ENCODE results near the gene UNC79. TPM values are rescaled to one million over a fixed set of nuclear protein-coding genes. Genes with fewer than 3 reads are reported as not detected.

UNC79 gene
- total RNA-seq, 2 experiments from 2014 or later: 0.04 to 0.05 TPM

DNA sequence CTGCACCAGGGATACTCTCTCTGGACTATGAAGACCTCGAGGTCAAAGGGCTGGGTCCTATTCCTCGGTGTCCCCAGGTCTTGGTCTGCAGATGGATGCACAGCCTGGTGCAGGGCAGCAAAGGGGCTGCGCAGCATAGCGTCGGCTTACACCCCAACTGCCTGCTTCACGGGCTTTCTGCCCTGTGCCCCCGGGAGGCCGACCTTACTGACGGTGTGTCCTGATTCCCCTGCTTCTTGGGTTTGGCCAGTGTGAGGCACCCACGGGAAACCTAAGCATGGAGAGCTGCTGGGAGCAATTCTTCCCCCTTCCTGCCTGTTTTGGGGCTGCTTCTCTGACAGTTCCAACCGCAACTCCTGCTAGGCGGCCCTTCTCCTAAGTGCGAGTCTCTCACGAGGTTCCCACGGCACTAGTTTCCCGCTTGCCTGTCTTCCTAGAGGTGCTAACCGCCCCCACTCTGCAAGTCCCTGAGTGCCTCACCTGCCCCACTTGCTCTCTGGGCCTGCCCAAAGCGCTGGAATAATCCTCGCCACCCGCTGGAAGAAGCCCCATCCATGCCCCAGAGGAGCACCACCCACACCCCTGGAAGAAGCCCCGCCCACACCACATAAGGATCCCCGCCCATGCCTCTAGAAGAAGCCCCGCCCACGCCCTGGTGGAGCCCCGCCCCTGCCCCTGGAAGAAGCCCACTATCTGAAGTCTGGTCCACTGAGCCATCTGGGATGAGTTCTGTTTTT is 303.5 kb downstream of the UNC79 start:
- ChIA-PET POLR2A (interaction anchor here (1.0 kb wide), 1 partner anchor 9 kb away, joined by 3 read pairs; no protein-coding TSS in a partner anchor), CTCF (no interaction called here)
- H3K4me3 Mint-ChIP-seq: no peak overlapping the region
- no peaks in the 10 kb centered on the region for H3K9me3 Mint-ChIP-seq
- H3K36me3 Mint-ChIP-seq (ENCODE audit: low read depth): no peaks in the 10 kb centered on the region
- no peak overlapping the region for H3K27ac Mint-ChIP-seq
- TF ChIP-seq, protein P1, sequence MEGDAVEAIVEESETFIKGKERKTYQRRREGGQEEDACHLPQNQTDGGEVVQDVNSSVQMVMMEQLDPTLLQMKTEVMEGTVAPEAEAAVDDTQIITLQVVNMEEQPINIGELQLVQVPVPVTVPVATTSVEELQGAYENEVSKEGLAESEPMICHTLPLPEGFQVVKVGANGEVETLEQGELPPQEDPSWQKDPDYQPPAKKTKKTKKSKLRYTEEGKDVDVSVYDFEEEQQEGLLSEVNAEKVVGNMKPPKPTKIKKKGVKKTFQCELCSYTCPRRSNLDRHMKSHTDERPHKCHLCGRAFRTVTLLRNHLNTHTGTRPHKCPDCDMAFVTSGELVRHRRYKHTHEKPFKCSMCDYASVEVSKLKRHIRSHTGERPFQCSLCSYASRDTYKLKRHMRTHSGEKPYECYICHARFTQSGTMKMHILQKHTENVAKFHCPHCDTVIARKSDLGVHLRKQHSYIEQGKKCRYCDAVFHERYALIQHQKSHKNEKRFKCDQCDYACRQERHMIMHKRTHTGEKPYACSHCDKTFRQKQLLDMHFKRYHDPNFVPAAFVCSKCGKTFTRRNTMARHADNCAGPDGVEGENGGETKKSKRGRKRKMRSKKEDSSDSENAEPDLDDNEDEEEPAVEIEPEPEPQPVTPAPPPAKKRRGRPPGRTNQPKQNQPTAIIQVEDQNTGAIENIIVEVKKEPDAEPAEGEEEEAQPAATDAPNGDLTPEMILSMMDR (IDR thresholded peaks at IDR 0.05): no peak
- DNase-seq: peak; percentile 23
- H3K27me3 Mint-ChIP-seq: no peaks in the 10 kb centered on the region
- H3K4me1 Mint-ChIP-seq (ENCODE audit: low read depth): no peaks in the 10 kb centered on the region
- intact Hi-C loops (cut with micrococcal nuclease): no loop called here
- ATAC-seq: no peak

DNA sequence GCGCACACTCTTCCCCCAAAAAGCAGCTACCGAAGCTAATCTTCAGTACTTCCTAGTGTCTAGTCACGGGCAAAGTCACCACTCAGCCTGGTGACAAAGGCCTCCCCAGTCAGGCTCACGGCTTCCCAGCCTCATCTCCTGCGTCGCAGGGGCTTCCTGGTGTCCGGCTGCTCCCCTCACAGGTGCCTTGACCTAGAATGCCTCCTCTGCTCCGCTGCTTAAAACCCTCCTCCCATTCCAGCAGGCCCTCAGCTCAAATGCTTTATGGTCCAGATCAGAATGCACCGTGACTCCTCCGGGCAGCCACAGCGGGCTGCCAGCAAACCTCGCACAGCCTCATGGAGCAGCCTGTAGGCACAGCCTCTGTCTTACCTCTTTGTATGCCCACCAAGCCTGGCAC is 304.5 kb downstream of the UNC79 start:
- Mint-ChIP-seq H3K4me1 (ENCODE audit: low read depth) (no peaks in the 10 kb centered on the region), H3K4me3 (no peak overlapping the region), H3K9me3 (no peaks in the 10 kb centered on the region), H3K27ac (no peak overlapping the region), H3K27me3 (peaks cover 1% of the 10 kb centered on the region), H3K36me3 (ENCODE audit: low read depth) (no peaks in the 10 kb centered on the region)
- CTCF ChIA-PET: no interaction called here
- no peak for DNase-seq
- intact Hi-C loops (cut with micrococcal nuclease): no loop called here
- POLR2A ChIA-PET: interaction anchor here (1.0 kb wide), 1 partner anchor 10 kb away, joined by 3 read pairs; no protein-coding TSS in a partner anchor
- TF ChIP-seq, protein P1 (IDR thresholded peaks at IDR 0.05): no peak
- no peak for ATAC-seq

DNA sequence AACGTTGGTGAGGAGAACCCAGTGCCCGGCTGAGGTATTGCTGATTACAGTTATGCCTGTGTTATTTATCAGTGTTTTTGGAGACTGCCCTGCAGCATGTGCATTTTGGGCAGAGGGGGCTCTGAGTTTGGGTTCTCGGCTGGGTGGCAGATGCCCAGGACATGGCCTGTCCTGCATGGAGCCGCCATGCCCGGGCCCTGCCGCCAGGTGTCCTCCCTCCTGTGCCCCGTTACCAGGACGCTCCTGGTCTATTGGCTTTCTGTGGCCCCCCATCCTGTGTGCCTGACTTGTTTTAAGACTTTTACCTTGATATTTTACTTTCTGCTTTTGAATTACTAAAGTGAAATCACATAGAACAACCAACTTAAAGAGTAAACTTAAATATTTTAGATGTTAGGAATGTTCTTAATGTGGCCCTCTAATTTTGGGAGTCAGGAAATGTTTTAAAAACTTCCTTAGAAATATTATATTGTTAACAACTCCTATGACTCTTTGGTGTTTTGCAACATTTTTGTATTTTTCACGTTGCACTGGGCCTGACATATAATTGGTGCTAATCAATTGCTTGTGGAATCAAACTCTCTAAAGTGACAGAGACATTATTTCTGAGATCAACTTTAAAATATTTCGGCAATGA is 305.8 kb downstream of the UNC79 start:
- Mint-ChIP-seq H3K4me3 (no peak overlapping the region), H3K27me3 (peaks cover 1% of the 10 kb centered on the region), H3K36me3 (ENCODE audit: low read depth) (no peaks in the 10 kb centered on the region), H3K27ac (no peak overlapping the region), H3K9me3 (no peaks in the 10 kb centered on the region), H3K4me1 (ENCODE audit: low read depth) (no peaks in the 10 kb centered on the region)
- no peak for ATAC-seq
- intact Hi-C loops (cut with micrococcal nuclease): no loop called here
- TF ChIP-seq, protein P1 (IDR thresholded peaks at IDR 0.05): no peak
- peak; percentile 7 for DNase-seq
- CTCF ChIA-PET: no interaction called here
- POLR2A ChIA-PET: no interaction called here

DNA sequence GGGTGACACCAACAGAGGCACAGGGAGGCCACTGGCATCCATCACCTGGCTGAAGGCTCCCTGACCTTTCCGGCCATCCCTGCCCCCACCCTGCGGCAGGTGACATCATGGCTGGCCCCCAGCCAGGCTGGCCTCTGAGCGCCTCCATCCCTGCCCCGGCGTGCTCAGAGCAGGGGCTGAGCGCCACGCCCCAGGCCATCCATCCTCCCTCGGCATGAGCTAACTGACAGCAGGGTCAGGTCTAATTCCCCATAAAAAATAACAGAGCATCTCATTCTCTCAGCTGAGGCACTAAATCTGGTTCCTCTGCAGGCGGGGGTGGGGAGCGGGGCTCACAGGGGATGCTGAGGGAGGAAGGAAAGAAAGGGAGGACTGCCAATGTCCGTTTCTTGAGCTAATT is 306.9 kb downstream of the UNC79 start:
- ChIA-PET POLR2A (no interaction called here), CTCF (no interaction called here)
- Mint-ChIP-seq H3K9me3 (no peaks in the 10 kb centered on the region), H3K27me3 (peaks cover 1% of the 10 kb centered on the region), H3K4me3 (no peak overlapping the region), H3K27ac (no peak overlapping the region), H3K36me3 (ENCODE audit: low read depth) (no peaks in the 10 kb centered on the region), H3K4me1 (ENCODE audit: low read depth) (no peaks in the 10 kb centered on the region)
- TF ChIP-seq, protein P1 (IDR thresholded peaks at IDR 0.05): no peak
- ATAC-seq: no peak
- no peak for DNase-seq
- intact Hi-C loops (cut with micrococcal nuclease): no loop called here

DNA sequence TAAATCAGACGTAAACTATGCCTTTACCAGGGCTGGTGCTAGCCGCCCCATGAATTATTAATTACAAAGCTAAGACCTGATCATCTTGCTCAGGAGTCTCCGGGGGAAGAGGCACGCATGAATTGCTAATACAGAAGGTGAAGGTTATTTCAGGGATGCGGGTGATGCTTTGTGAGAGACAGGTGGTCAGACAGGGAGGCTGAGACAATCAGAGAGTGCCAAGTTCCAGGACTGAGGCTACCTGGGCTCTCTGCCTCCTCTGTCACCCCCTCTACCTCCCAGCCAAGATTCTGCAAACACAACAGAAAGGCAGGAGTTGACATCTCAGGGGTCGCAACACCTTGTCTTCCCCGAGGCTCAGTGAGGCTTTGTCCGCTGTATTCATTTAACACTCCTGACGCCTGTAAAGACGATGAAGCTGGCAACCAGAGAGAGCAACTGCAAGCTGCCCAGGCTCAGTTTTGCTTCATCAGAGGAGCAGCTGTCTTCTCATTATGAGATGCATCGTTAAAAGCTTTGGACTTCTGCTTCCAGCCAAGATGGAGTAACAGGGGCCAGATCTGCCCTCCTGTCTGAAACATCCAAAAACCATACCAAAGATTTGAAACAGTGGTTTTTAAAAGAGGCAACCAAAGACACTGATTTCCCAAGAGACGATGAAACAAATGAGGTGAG is 311.0 kb downstream of the UNC79 start:
- intact Hi-C loops (cut with micrococcal nuclease): no loop called here
- Mint-ChIP-seq H3K27ac (no peak overlapping the region), H3K4me1 (ENCODE audit: low read depth) (no peaks in the 10 kb centered on the region), H3K9me3 (no peaks in the 10 kb centered on the region), H3K4me3 (no peak overlapping the region), H3K36me3 (ENCODE audit: low read depth) (no peaks in the 10 kb centered on the region), H3K27me3 (peaks cover 1% of the 10 kb centered on the region)
- ChIA-PET POLR2A (no interaction called here), CTCF (no interaction called here)
- TF ChIP-seq, protein P1 (IDR thresholded peaks at IDR 0.05): no peak
- ATAC-seq (no peak), DNase-seq (no peak)
